Activated CD8-positive, alpha-beta memory T cell treated with anti-CD3 and anti-CD28 coated beads, Interleukin-2, amount 10 ng/mL, durations not matched to agents 7 days and 5 days (primary cell): ENCODE data around the gene DBN1. TPM values are rescaled to one million over a fixed set of nuclear protein-coding genes. Genes with fewer than 3 reads are reported as not detected.

Source experiments
- ATAC-seq: fragments of 150-1000 bp; cut with Tn5 transposase; one replicate; pipeline ENCODE4 v1.10.0; 2021; ENCODE audit warnings: moderate library complexity
- CTCF ChIA-PET: fragments of 350-600 bp; sonication (Branson Sonifier 250); formaldehyde crosslinking; loops from one replicate; lab custom pipeline; 2021; ENCODE audit warnings: antibody characterized with exemption; lab: Charles Lee
- DNase-seq: peaks from one replicate; pipeline ENCODE4 v3.0.0-alpha.2; 2020
- H3K27ac Mint-ChIP-seq: one replicate; pipeline ENCODE4 v1.8.0; 2021; ENCODE audit warnings: mild to moderate bottlenecking, mixed read lengths
- H3K27me3 Mint-ChIP-seq: one replicate; pipeline ENCODE4 v1.8.0; 2021; ENCODE audit warnings: mixed read lengths
- H3K36me3 Mint-ChIP-seq: one replicate; pipeline ENCODE4 v1.8.0; 2021; ENCODE audit warnings: mild to moderate bottlenecking, mixed read lengths
- H3K4me1 Mint-ChIP-seq: one replicate; pipeline ENCODE4 v1.8.0; 2021; ENCODE audit warnings: mixed read lengths
- H3K4me3 Mint-ChIP-seq: one replicate; pipeline ENCODE4 v1.8.0; 2021; ENCODE audit warnings: mild to moderate bottlenecking, moderate library complexity, mixed read lengths
- H3K9me3 Mint-ChIP-seq: one replicate; pipeline ENCODE4 v1.8.0; 2022; ENCODE audit warnings: low read depth, mixed read lengths
- total RNA-seq, 2 experiments: library from RNA; stranded (reverse); gene quantifications; one replicate each; pipeline ENCODE4 v1.2.3, GENCODE V29; 2021

Gene DBN1
- total RNA-seq, 2 experiments from 2014 or later = 81.5 to 128 TPM

DNA sequence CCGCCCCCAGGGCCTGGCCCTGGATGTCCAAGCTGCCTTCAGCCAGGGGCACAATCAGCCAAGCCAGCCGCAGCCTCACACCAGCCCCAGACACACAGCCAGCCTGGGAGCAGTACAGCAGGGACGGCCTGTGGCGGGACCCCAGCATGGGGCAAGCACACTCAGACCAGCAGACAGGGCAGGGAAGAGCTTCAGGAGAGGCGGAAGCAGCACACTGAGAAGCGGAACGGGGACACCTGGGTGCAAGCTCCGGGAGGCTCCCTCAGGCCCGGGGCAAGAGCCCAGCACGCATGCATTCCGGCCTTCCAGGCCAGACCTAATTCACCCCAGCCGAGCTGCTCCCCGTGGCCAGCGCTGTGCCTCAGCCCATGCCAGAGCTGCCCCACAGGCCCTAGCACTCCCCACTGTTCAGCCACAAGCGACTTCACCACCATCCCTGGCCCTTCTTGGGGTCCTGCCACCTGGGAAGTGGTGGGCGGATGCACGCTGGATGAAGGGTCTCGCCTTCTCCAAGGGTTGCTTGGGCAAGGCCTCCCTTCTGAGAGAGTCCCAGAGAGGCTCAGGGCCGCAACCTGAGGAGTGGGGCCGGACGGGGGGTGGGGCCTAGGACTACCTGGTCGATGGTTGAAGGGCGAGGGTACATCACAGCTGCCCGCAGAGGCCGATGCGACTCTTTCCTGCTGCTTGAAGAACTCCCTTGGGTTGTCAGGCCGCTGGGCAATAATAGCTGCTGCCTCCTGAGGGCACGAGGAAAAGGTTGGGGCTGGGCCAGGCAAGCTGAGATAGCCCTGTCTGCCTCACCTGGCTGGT, 13.4 kb downstream of the DBN1 start:
- CTCF ChIA-PET = interaction anchor here (0.7 to 25.5 kb wide), 7 partner anchors 13 to 503 kb away, joined by 3 to 717 read pairs (median 35); partner anchors contain the start of genes DBN1, F12, PDLIM7 and PFN3
- Mint-ChIP-seq H3K27ac (no peak overlapping the region), H3K9me3 (no peaks in the 10 kb centered on the region), H3K27me3 (no peaks in the 10 kb centered on the region), H3K4me1 (peaks cover 36% of the 10 kb centered on the region), H3K36me3 (peaks cover 7% of the 10 kb centered on the region), H3K4me3 (no peak overlapping the region)
- ATAC-seq (no peak), DNase-seq (no peak)

DNA sequence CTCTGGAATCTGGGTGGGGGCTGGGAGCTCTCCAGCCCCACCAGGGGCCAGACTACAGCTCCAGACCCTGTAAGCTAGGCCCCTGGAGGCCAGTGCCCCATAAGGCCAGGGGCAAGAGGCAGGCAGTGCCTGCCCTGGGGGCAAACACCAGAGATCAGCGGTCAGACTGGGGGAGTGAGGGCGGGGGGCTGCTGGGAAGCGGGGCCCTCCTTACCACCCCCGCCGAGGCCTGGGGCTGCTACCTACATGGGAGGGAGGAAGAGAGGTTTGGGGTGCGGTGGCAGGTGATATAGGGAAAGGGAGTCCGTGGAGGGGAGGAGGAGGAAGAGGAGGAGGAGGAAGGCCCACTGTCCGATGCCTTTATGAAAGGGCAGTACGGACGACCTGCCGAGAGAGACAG, 14.1 kb downstream of the DBN1 start:
- ATAC-seq (no peak), DNase-seq (no peak)
- CTCF ChIA-PET = interaction anchor here (0.6 to 25.5 kb wide), 8 partner anchors 13 to 88 kb away, joined by 3 to 717 read pairs (median 24); partner anchors contain the start of genes DBN1, F12, PDLIM7 and PFN3
- no peaks in the 10 kb centered on the region for H3K27me3 Mint-ChIP-seq
- no peak overlapping the region for H3K27ac Mint-ChIP-seq
- no peak overlapping the region for H3K4me3 Mint-ChIP-seq
- H3K9me3 Mint-ChIP-seq = no peaks in the 10 kb centered on the region
- peaks cover 7% of the 10 kb centered on the region for H3K36me3 Mint-ChIP-seq
- H3K4me1 Mint-ChIP-seq = peaks cover 35% of the 10 kb centered on the region

DNA sequence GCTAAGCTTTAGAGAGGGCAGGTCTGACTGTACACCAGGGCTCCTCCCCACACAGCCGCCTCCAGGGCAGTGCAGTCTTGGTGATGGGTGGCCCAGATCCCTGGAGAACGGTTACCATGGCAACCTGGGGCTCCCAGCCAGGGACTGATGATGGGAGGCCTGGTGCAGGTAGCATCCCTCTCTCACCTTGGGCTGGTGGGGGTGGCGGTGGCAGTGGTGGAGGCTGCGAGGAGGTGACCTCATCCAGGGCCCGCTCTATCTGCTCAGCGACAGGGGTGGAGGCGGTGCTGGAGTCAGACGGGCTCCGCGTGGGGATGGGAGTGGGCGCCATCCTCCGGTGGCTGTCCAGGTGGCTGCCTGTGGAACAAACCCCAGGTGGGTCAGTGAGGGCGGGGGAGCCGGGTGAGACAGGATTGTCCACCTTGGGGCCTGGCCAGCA, 14.5 kb downstream of the DBN1 start:
- peaks cover 7% of the 10 kb centered on the region for H3K36me3 Mint-ChIP-seq
- no peak overlapping the region for H3K4me3 Mint-ChIP-seq
- H3K4me1 Mint-ChIP-seq = peaks cover 37% of the 10 kb centered on the region
- H3K9me3 Mint-ChIP-seq = no peaks in the 10 kb centered on the region
- ATAC-seq = no peak
- H3K27me3 Mint-ChIP-seq = no peaks in the 10 kb centered on the region
- CTCF ChIA-PET = interaction anchor here (0.6 to 25.5 kb wide), 7 partner anchors 14 to 88 kb away, joined by 3 to 717 read pairs (median 35); partner anchors contain the start of genes DBN1, F12, PDLIM7 and PFN3
- DNase-seq = no peak
- H3K27ac Mint-ChIP-seq = no peak overlapping the region

DNA sequence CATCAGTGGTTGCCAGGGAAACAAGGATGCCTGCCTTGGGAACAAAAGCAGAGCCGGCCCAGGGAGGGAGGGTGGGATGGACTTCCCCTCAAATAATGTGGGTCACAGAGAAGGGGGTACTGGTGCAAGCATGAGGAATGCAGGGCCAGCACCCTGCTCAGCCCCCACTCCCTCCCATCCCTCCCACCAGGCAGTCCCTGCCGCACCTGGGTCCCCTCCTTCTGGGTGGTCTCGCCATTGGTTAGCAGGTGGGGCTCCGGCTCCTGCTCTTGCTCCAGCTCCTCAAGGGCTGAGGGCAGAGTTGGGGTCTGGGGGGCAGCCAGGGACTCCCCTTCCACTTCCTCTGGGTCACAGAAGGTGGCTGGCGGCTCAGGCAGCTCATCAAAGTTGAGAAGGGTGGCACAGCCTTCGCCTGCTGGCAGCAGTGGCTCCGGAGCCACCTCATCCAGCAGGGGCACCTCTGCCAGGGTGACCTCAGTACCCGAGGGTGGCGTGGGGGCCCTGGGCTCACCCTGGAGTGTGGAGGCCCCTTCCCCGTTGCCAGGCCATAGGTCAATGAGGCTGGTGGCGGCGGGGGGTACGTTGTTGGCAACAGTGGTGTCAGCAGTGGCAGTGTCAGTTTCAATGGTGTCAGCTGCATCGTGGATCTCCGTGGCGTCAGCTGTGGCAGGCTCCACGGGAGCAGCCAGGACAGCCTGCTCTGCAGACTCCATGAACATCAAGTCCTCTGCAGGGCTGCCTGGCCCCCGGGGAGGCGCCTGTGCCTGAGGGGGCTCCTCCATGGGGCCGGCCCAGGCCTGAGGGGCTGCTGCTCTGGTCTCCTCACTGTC, 15.4 kb downstream of the DBN1 start:
- H3K27me3 Mint-ChIP-seq = peaks cover 4% of the 10 kb centered on the region
- no peak overlapping the region for H3K27ac Mint-ChIP-seq
- H3K9me3 Mint-ChIP-seq = no peaks in the 10 kb centered on the region
- no peak overlapping the region for H3K4me3 Mint-ChIP-seq
- CTCF ChIA-PET = interaction anchor here (0.6 to 25.5 kb wide), 20 partner anchors 8 to 344 kb away, joined by 3 to 717 read pairs (median 9); partner anchors contain the start of genes DBN1, F12, MXD3 and PDLIM7
- H3K4me1 Mint-ChIP-seq = peaks cover 37% of the 10 kb centered on the region
- peaks cover 7% of the 10 kb centered on the region for H3K36me3 Mint-ChIP-seq
- ATAC-seq (no peak), DNase-seq (no peak)

DNA sequence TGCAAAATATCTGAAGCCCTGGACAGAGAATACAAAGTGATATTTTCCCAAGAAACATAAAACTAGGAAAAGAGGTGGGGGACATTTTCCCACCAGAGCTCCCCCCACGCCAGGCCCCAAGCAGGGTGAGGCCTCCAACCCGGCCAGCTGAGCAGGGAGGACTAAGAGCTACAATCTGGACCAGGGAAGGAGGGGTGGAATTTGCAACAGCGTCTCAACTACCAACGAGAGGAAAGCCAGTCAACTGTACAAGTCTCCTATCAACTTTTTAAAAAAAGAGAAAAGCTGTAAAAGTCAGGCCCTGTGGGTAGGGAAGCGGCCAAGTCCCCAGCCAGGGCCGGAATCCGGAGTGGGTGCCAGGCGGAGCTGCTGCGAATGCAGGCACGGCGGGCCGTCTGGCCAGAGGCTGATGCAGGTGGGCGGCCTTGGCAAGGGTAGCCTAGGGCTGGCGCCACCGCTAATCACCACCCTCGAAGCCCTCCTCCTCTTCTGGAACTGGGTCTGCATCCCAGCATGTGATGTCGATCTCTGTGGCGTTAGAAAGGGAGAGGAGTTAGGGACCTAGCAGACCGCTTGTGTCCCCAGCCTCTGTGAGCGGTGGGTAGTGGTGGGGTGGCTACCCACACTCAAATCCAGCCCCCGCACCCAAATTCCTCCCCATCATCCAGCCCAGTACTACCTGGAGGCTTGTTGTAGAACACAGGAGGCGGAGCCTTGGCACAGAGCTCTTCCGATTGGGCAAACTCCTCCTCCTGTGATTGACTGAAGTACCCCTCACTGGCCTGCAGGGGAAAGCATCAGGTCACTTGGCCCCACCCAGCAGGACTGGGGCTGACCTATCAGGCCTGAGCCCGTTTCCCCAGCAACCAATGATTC, 16.2 kb downstream of the DBN1 start:
- H3K27ac Mint-ChIP-seq = peak overlapping the region; percentile 71
- CTCF ChIA-PET = interaction anchor here (0.6 to 25.5 kb wide), 26 partner anchors 9 to 344 kb away, joined by 3 to 717 read pairs (median 6); partner anchors contain the start of genes DBN1, DOK3, F12 and LMAN2
- no peak overlapping the region for H3K4me3 Mint-ChIP-seq
- peaks cover 5% of the 10 kb centered on the region for H3K27me3 Mint-ChIP-seq
- H3K9me3 Mint-ChIP-seq = no peaks in the 10 kb centered on the region
- ATAC-seq (peak; percentile 21), DNase-seq (peak; percentile 81)
- peaks cover 29% of the 10 kb centered on the region for H3K4me1 Mint-ChIP-seq
- H3K36me3 Mint-ChIP-seq = peaks cover 7% of the 10 kb centered on the region

DNA sequence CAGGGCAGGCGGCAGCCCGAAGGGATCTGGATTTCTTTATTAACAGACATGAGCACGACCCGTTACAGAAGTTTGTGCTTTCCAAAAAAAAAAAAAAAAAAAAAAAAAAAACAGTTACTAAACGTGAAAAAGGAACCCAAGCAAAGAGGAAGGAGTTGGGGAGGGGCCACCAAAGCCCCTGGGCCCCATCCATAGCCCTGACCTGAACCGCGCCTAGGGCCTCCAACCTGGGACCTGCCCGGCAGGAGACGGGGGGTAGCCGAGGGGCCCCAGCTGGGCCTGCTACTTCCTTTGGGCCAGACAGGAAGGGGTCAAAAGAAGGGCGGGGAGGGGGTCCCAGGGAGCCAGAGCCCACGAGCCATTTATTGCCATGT, 16.9 kb downstream of the DBN1 start:
- peak overlapping the region; percentile 85 for H3K27ac Mint-ChIP-seq
- peaks cover 6% of the 10 kb centered on the region for H3K36me3 Mint-ChIP-seq
- H3K4me3 Mint-ChIP-seq = no peak overlapping the region
- H3K9me3 Mint-ChIP-seq = no peaks in the 10 kb centered on the region
- CTCF ChIA-PET = interaction anchor here (1.0 to 25.5 kb wide), 20 partner anchors 9 to 343 kb away, joined by 3 to 717 read pairs (median 8); partner anchors contain the start of genes DBN1, DOK3, F12 and LMAN2
- peaks cover 5% of the 10 kb centered on the region for H3K27me3 Mint-ChIP-seq
- DNase-seq = no peak
- no peak for ATAC-seq
- peaks cover 22% of the 10 kb centered on the region for H3K4me1 Mint-ChIP-seq

DNA sequence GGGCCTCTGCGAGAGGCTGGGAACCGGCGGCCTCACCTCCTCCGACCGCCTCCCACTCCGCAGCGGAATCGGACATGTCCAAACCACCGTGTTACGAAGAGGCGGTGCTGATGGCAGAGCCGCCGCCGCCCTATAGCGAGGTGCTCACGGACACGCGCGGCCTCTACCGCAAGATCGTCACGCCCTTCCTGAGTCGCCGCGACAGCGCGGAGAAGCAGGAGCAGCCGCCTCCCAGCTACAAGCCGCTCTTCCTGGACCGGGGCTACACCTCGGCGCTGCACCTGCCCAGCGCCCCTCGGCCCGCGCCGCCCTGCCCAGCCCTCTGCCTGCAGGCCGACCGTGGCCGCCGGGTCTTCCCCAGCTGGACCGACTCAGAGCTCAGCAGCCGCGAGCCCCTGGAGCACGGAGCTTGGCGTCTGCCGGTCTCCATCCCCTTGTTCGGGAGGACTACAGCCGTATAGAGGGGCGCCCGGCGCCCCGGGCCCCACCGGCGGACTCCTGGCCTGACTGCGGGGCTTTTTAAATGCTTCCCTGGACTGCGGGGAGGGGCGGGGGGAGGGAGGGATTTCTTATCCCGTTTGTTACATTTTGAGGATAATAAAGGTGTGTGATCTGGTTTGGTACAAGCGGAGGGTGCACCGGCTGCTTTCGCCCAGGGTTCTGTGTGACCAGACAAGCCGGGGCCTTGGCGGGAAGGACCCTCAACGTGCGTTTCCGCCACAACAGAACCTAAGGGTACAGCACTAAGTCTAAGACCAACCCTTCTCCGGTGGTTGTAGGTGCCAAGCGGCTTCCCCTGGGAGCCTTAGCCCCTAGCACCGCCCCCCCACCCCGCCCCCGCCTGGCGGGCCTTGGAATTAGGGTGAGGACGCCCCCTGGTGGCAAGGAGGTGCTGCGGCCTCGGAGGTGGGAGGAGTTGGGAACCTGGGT, 17.5 kb downstream of the DBN1 start:
- ATAC-seq (peak; percentile 34), DNase-seq (peak; percentile 96)
- no peaks in the 10 kb centered on the region for H3K9me3 Mint-ChIP-seq
- H3K27me3 Mint-ChIP-seq = peaks cover 5% of the 10 kb centered on the region
- peaks cover 3% of the 10 kb centered on the region for H3K36me3 Mint-ChIP-seq
- H3K4me1 Mint-ChIP-seq = peaks cover 18% of the 10 kb centered on the region
- H3K4me3 Mint-ChIP-seq = peak overlapping the region; percentile 78
- peak overlapping the region; percentile 85 for H3K27ac Mint-ChIP-seq
- CTCF ChIA-PET = interaction anchor here (0.6 to 25.5 kb wide), 40 partner anchors 8 to 342 kb away, joined by 3 to 717 read pairs (median 8); partner anchors contain the start of genes DBN1, DDX41, F12 and GRK6

DNA sequence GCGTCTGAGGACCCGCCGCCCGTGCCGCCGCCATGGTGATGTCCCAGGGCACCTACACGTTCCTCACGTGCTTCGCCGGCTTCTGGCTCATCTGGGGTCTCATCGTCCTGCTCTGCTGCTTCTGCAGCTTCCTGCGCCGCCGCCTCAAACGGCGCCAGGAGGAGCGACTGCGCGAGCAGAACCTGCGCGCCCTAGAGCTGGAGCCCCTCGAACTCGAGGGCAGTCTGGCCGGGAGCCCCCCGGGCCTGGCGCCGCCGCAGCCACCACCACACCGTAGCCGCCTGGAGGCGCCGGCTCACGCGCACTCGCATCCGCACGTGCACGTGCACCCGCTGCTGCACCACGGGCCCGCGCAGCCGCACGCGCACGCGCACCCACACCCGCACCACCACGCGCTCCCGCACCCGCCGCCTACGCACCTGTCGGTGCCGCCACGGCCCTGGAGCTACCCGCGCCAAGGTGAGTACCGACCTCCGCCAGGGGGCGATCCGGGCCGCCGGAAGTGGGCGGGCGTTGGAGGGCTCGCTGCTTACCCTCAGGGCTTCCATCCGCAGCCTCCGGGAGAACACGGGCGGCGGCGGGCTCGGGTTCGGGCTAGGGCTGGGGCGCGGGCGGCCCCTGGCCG, 18.3 kb downstream of the DBN1 start:
- ATAC-seq (peak; percentile 69), DNase-seq (peak; percentile 93)
- CTCF ChIA-PET = interaction anchor here (0.6 to 25.5 kb wide), 45 partner anchors 7 to 341 kb away, joined by 3 to 717 read pairs (median 7); partner anchors contain the start of genes DDX41, F12, GRK6 and LMAN2
- Mint-ChIP-seq H3K4me1 (peaks cover 18% of the 10 kb centered on the region), H3K27ac (peak overlapping the region; percentile 61), H3K27me3 (peaks cover 5% of the 10 kb centered on the region), H3K36me3 (peaks cover 3% of the 10 kb centered on the region), H3K9me3 (no peaks in the 10 kb centered on the region), H3K4me3 (peak overlapping the region; percentile 78)

DNA sequence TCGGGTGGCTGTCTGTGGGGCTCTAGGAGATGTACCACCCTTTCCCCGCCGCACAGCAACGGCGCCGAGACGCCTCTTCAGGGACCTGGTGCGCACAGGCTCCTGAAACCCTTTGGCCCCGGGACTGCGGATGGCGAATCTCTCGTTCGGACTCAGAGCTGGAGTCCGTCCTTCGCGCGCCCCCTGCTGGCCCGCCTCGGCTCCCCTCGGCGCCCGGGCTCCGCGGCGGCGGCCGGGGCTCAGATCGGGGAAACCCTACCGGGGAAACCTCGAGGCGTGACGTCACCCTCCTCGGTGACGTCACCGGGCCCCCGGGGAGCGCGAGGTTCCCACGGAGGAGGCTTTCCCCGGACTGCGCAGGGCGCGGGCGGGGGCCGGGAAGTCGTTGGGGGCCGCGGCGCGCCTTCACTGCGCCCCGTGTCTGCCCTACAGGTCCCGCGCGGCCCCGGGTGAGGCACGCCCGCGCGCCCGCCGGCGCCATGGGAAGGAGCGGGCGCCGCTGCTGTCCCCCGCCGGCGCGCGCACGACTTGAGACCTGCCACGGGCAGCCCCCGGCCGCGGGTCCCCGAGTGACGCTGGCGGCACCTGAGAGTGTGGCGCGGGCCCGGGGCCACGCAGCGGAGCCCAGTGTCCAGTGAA, 18.9 kb downstream of the DBN1 start:
- Mint-ChIP-seq H3K4me3 (peak overlapping the region; percentile 78), H3K4me1 (peaks cover 18% of the 10 kb centered on the region), H3K36me3 (peaks cover 2% of the 10 kb centered on the region), H3K27ac (no peak overlapping the region), H3K9me3 (no peaks in the 10 kb centered on the region), H3K27me3 (peaks cover 5% of the 10 kb centered on the region)
- DNase-seq (peak; percentile 93), ATAC-seq (peak; percentile 60)
- CTCF ChIA-PET = interaction anchor here (0.9 to 25.5 kb wide), 35 partner anchors 9 to 340 kb away, joined by 3 to 717 read pairs (median 10); partner anchors contain the start of genes DDX41, F12, GRK6 and LMAN2

DNA sequence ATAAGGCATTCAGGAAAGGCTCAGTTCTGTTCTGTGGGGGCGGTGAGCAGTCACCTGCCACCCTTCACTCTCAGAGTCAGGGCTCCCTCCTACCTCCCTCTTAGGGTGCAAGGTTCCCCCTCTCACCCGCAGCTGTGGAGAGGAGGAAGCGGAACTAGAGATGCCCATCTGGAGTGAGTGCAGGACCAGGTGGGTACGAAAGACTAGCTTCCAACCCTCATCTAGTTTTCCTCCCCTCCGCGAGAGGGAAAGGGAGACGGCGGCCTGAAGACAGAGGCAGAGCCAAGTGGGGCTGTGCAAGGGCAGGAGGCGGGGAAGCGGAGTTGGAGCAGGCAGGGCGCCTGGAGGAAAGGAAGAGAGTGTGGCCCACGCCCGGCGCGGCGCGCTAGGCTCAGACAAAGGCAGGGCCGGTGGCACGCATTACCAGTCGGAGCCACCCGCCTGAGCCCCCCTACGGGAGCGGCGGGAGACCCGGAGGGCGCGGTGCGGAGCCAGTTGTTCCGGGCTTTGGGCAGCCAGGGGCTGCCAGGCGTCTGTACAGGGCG, 19.5 kb downstream of the DBN1 start:
- CTCF ChIA-PET = interaction anchor here (0.9 to 25.5 kb wide), 24 partner anchors 10 to 340 kb away, joined by 3 to 717 read pairs (median 13); partner anchors contain the start of genes DDX41, F12, GRK6 and LMAN2
- peaks cover 18% of the 10 kb centered on the region for H3K4me1 Mint-ChIP-seq
- no peaks in the 10 kb centered on the region for H3K9me3 Mint-ChIP-seq
- peak overlapping the region; percentile 64 for H3K4me3 Mint-ChIP-seq
- DNase-seq (no peak), ATAC-seq (no peak)
- peaks cover 1% of the 10 kb centered on the region for H3K36me3 Mint-ChIP-seq
- H3K27me3 Mint-ChIP-seq = peaks cover 5% of the 10 kb centered on the region
- no peak overlapping the region for H3K27ac Mint-ChIP-seq
